IMR-90 (cell line): Measurements from ENCODE around the gene DRAXIN. TPM values are rescaled to one million over a fixed set of nuclear protein-coding genes. Genes with fewer than 3 reads are reported as not detected.

Experiments
- ATAC-seq: fragments of 200-7000 bp; cut with Tn5 transposase; 2 replicates; pipeline ENCODE4 v1.9.1; 2020; ENCODE audit warnings: low read depth, mild to moderate bottlenecking, moderate library complexity
- BruUV-seq: library from RNA; stranded (reverse); fragments of 400-500 nt; replicated peaks from 2 replicates; lab custom pipeline; 2021; lab: Mats Ljungman, UMichigan
- CTCF ChIA-PET: fragments of 300-600 bp; formaldehyde crosslinking; extraction: SDS; loops from one replicate; lab custom pipeline; 2021; ENCODE audit warnings: antibody characterized with exemption; lab: Yijun Ruan, JAX
- POLR2A ChIA-PET: fragments of 300-600 bp; sonication (Branson Sonifier 250); formaldehyde crosslinking; loops from one replicate; lab custom pipeline; 2022; ENCODE audit warnings: antibody characterized with exemption; ENCODE audit not compliant: unreplicated experiment; lab: Charles Lee
- DNase-seq: peaks from one replicate; pipeline ENCODE4 v3.0.0; 2013
- H2AFZ ChIP-seq: replicated peaks from 2 replicates; pipeline ENCODE3; 2013; ENCODE audit warnings: low read length, mild to moderate bottlenecking; ENCODE audit not compliant: poor library complexity
- H2AK5ac ChIP-seq: 2 replicates; pipeline ENCODE4 v1.6.1; 2013; ENCODE audit warnings: low read depth, low read length, inconsistent platforms
- H2AK9ac ChIP-seq: replicated peaks from 2 replicates; pipeline ENCODE3; 2013; ENCODE audit warnings: mild to moderate bottlenecking, low read depth, low read length, moderate library complexity; ENCODE audit not compliant: poor library complexity
- H2BK120ac ChIP-seq: 2 replicates; pipeline ENCODE4 v1.6.1; 2013; ENCODE audit warnings: low read depth, low read length, inconsistent platforms
- H2BK15ac ChIP-seq: 3 replicates; pipeline ENCODE4 v1.6.1; 2013; ENCODE audit warnings: low read depth, low read length, inconsistent platforms
- H2BK20ac ChIP-seq: 2 replicates; pipeline ENCODE4 v1.6.1; 2013; ENCODE audit warnings: low read depth, mild to moderate bottlenecking, inconsistent platforms, low read length, moderate library complexity
- H2BK5ac ChIP-seq: 2 replicates; pipeline ENCODE4 v1.6.1; 2013; ENCODE audit warnings: mild to moderate bottlenecking, low read depth, low read length, inconsistent platforms; ENCODE audit not compliant: poor library complexity, severe bottlenecking
- H3K14ac ChIP-seq: replicated peaks from 2 replicates; pipeline ENCODE4 v1.6.1; 2013; ENCODE audit warnings: low read depth, low read length, inconsistent platforms
- H3K18ac ChIP-seq: 2 replicates; pipeline ENCODE4 v1.6.1; 2013; ENCODE audit warnings: low read depth, low read length, control low read depth
- H3K23ac ChIP-seq: 2 replicates; pipeline ENCODE4 v1.6.1; 2013; ENCODE audit warnings: low read depth, low read length, inconsistent platforms
- H3K27ac ChIP-seq: 2 replicates; pipeline ENCODE4 v1.5.1; 2013; ENCODE audit warnings: mild to moderate bottlenecking, control low read depth, low read length; ENCODE audit not compliant: insufficient read depth
- H3K27me3 ChIP-seq: 2 replicates; pipeline ENCODE4 v1.6.1; 2013; ENCODE audit warnings: low read length; ENCODE audit not compliant: control insufficient read depth, insufficient read depth
- H3K36me3 ChIP-seq: 2 replicates; pipeline ENCODE4 v1.6.1; 2013; ENCODE audit warnings: low read length, mixed read lengths; ENCODE audit not compliant: control insufficient read depth, insufficient read depth
- H3K4ac ChIP-seq: 2 replicates; pipeline ENCODE4 v1.6.1; 2013; ENCODE audit warnings: low read depth, low read length, inconsistent platforms
- H3K4me1 ChIP-seq: 2 replicates; pipeline ENCODE4 v1.6.1; 2013; ENCODE audit warnings: low read length, mixed read lengths; ENCODE audit not compliant: control insufficient read depth, insufficient read depth
- H3K4me2 ChIP-seq: 2 replicates; pipeline ENCODE4 v1.6.1; 2013; ENCODE audit warnings: low read depth, mild to moderate bottlenecking, control low read depth, low read length, moderate library complexity
- H3K4me3 ChIP-seq: 2 replicates; pipeline ENCODE4 v1.5.1; 2013; ENCODE audit warnings: low read depth, mild to moderate bottlenecking, control low read depth, low read length, moderate library complexity; ENCODE audit not compliant: insufficient read depth
- H3K56ac ChIP-seq: 2 replicates; pipeline ENCODE4 v1.6.1; 2013; ENCODE audit warnings: low read length, inconsistent platforms; ENCODE audit not compliant: insufficient read depth; ENCODE audit errors: extremely low read depth
- H3K79me1 ChIP-seq, 2 experiments: 2 replicates each; pipeline ENCODE4 v1.6.1; 2013; ENCODE audit warnings: low read length in 2 of 2, inconsistent platforms in 1 of 2, low read depth in 1 of 2
- H3K9ac ChIP-seq: 2 replicates; pipeline ENCODE4 v1.6.1; 2013; ENCODE audit warnings: low read depth, low read length, control low read depth
- H3K9me1 ChIP-seq: 2 replicates; pipeline ENCODE4 v1.6.1; 2013; ENCODE audit warnings: low read length, inconsistent platforms; ENCODE audit not compliant: insufficient read depth
- H3K9me3 ChIP-seq: 2 replicates; pipeline ENCODE4 v1.6.1; 2013; ENCODE audit warnings: low read length; ENCODE audit not compliant: control insufficient read depth, insufficient read depth
- H4K20me1 ChIP-seq: 2 replicates; pipeline ENCODE4 v1.6.1; 2013; ENCODE audit warnings: low read length, inconsistent platforms; ENCODE audit not compliant: insufficient read depth
- H4K5ac ChIP-seq: 2 replicates; pipeline ENCODE4 v1.6.1; 2013; ENCODE audit warnings: mild to moderate bottlenecking, low read depth, low read length, control low read depth
- H4K8ac ChIP-seq, 2 experiments: 2 replicates each; pipeline ENCODE4 v1.6.1; 2013; ENCODE audit warnings: low read depth in 2 of 2, low read length in 2 of 2, control low read depth in 1 of 2, inconsistent platforms in 1 of 2
- H4K91ac ChIP-seq: 2 replicates; pipeline ENCODE4 v1.6.1; 2013; ENCODE audit warnings: low read depth, low read length, inconsistent platforms; ENCODE audit not compliant: insufficient read depth
- CEBPB ChIP-seq: IDR thresholded peaks from 2 replicates; pipeline ENCODE4 v1.6.1; 2012; ENCODE audit warnings: low read depth, low read length, improper control_type of control experiment
- MAFK ChIP-seq: IDR thresholded peaks from 2 replicates; pipeline ENCODE4 v1.6.1; 2012; ENCODE audit warnings: low read depth, low read length, improper control_type of control experiment
- MAZ ChIP-seq: IDR thresholded peaks from 2 replicates; pipeline ENCODE4 v1.6.1; 2012; ENCODE audit warnings: low read depth, mild to moderate bottlenecking, low read length, improper control_type of control experiment, moderate library complexity, borderline replicate concordance
- NFE2L2 ChIP-seq: fragments of 150-350 bp; IDR thresholded peaks from 2 replicates; pipeline ENCODE4 v1.6.1; 2016; ENCODE audit warnings: low read depth, mild to moderate bottlenecking, low read length
- RFX5 ChIP-seq: IDR thresholded peaks from 2 replicates; pipeline ENCODE4 v1.8.0; 2012; ENCODE audit warnings: low read depth, mild to moderate bottlenecking, low read length, moderate library complexity
- WGBS, 2 experiments: methylation state at CpG; one replicate each; pipeline versions ENCODE4 v1.1.5 to v1.1.7; 2013; ENCODE audit warnings: missing lambda C conversion rate in 2 of 2; ENCODE audit not compliant: insufficient read length in 1 of 2; ENCODE audit errors: extremely low coverage in 2 of 2; 5-methylcytosine and 5-hydroxymethylcytosine counted together
- dilution Hi-C: fragments of 300-500 bp; cut with HindIII; formaldehyde crosslinking; loops from one replicate; pipeline ENCODE4 v1.14.3; 2018; ENCODE audit warnings: low sequenced_read_pairs; ENCODE audit not compliant: unreplicated experiment
- in situ Hi-C: fragments of 300-500 bp; cut with MboI; formaldehyde crosslinking; loops from 3 replicates; pipeline ENCODE4 v1.14.3; 2019; ENCODE audit warnings: low sequenced_read_pairs, inconsistent platforms, mixed read lengths
- intact Hi-C: fragments of 100-400 bp; cut with micrococcal nuclease; formaldehyde crosslinking; loops from 2 replicates; pipeline ENCODE4 v1.10.0; 2022
- polyA plus RNA-seq, 3 experiments: library from polyadenylated mRNA; depleted of rRNA; stranded (reverse); fragments of >200 nt; gene quantifications; 2 replicates each; pipeline ENCODE4 v1.2.3, GENCODE V29; 2012; ENCODE audit warnings: low replicate concordance in 1 of 3
- total RNA-seq: library from RNA; depleted of rRNA; stranded (reverse); fragments of >200 nt; gene quantifications from 2 replicates; pipeline ENCODE4 v1.2.3, GENCODE V29; 2012
- TF ChIP-seq, protein P1 (sequence below): fragments of 150-350 bp; IDR thresholded peaks from 2 replicates; pipeline ENCODE4 v1.6.1; 2017; ENCODE audit warnings: mild to moderate bottlenecking, antibody characterized with exemption, low read length, low read depth

The DRAXIN gene
- total and polyA plus RNA-seq, 2 of the 4 experiments (the other 2 are of a cell fraction), result under 0.01 to 0.02 TPM

- Histone ChIP-seq H2AK5ac (peak overlapping the region; percentile 33; the same call in 1 of the 2 replicates), H3K9ac (no peak overlapping the region), H4K20me1 (no peaks in the 10 kb centered on the region), H2BK20ac (no peak overlapping the region), H2BK120ac (no peak overlapping the region), H3K23ac (no peak overlapping the region), H3K27me3 (peaks cover 7% of the 10 kb centered on the region), H3K14ac (no peak overlapping the region), H3K4ac (no peak overlapping the region), H4K5ac (no peak overlapping the region), H3K4me2 (no peak overlapping the region), H3K27ac (no peak overlapping the region), H2AFZ (peak overlapping the region; percentile 78), H3K36me3 (no peaks in the 10 kb centered on the region), H3K56ac (no peak overlapping the region), H4K8ac (0 out of 4 replicates have a peak overlapping the region, but pooled peaks of 1 of the 2 experiments have one; percentile 1), H3K4me3 (no peak overlapping the region), H2BK15ac (no peak overlapping the region), H3K79me1 (no peaks in the 10 kb centered on the region), H3K18ac (no peak overlapping the region), H2AK9ac (peak overlapping the region; percentile 50), H2BK5ac (no peak overlapping the region), H3K4me1 (peaks cover 13% of the 10 kb centered on the region), H3K9me3 (no peaks in the 10 kb centered on the region), H3K9me1 (peaks cover 10% of the 10 kb centered on the region), H4K91ac (no peak overlapping the region)
- intact Hi-C loops (no loop called here), in situ Hi-C loops (no loop called here), dilution Hi-C loops (no loop called here)
- 92% methylated on average over 10 of the region's 11 CpGs; no CpG with 5 or more reads in 1 of the 2 experiments for WGBS, 2 experiments
- CTCF ChIA-PET, result no interaction called here
- TF ChIP-seq RFX5 (no peak), MAZ (no peak), MAFK (no peak), NFE2L2 (no peak), CEBPB (peak; percentile 48)
- TF ChIP-seq, protein P1, sequence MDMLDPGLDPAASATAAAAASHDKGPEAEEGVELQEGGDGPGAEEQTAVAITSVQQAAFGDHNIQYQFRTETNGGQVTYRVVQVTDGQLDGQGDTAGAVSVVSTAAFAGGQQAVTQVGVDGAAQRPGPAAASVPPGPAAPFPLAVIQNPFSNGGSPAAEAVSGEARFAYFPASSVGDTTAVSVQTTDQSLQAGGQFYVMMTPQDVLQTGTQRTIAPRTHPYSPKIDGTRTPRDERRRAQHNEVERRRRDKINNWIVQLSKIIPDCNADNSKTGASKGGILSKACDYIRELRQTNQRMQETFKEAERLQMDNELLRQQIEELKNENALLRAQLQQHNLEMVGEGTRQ, result no peak
- POLR2A ChIA-PET, result no interaction called here
- ATAC-seq (no peak), DNase-seq (no peak)
- BruUV-seq, result no TSS peak
Measured at GRCh38 chr1:11729155-11729497, 37.6 kb downstream of the DRAXIN start.
